GM12878 (cell line): ENCODE results near the gene ADRA2C. TPM values are rescaled to one million over a fixed set of nuclear protein-coding genes. Genes with fewer than 3 reads are reported as not detected.

Experiments
- BHLHE40 ChIP-seq, 2 experiments: fragments of 450-650 bp in 1 of 2; IDR thresholded peaks; 2 replicates each; pipeline ENCODE4 v1.6.1; 2011 to 2017; ENCODE audit warnings: low read depth in 2 of 2, borderline replicate concordance in 1 of 2, improper control_type of control experiment in 1 of 2, low read length in 1 of 2, mild to moderate bottlenecking in 1 of 2
- CBFB ChIP-seq: IDR thresholded peaks from 2 replicates; pipeline ENCODE4 v1.6.1; 2016; ENCODE audit warnings: antibody characterized with exemption, low read depth
- EP300 ChIP-seq, 2 experiments: fragments of 150-350 bp in 1 of 2; IDR thresholded peaks; 2 replicates each; pipeline ENCODE4 v1.6.1; 2011 to 2012; ENCODE audit warnings: low read depth in 2 of 2, low read length in 2 of 2, borderline replicate concordance in 1 of 2, improper control_type of control experiment in 1 of 2, inconsistent platforms in 1 of 2; ENCODE audit not compliant: control insufficient read depth in 1 of 2
- IKZF2 ChIP-seq, 2 experiments: fragments of 450-650 bp; IDR thresholded peaks; 2 replicates each; pipeline ENCODE4 v1.6.1; 2017; ENCODE audit warnings: mild to moderate bottlenecking in 2 of 2, moderate library complexity in 2 of 2
- TBL1XR1 ChIP-seq: IDR thresholded peaks from 2 replicates; pipeline ENCODE4 v1.6.1; 2012; ENCODE audit warnings: low read depth, low read length, improper control_type of control experiment
- TCF7 ChIP-seq: IDR thresholded peaks from 2 replicates; pipeline ENCODE4 v1.6.1; 2014; ENCODE audit warnings: antibody characterized with exemption, borderline replicate concordance
- YBX1 ChIP-seq: fragments of 450-650 bp; IDR thresholded peaks from 2 replicates; pipeline ENCODE4 v1.6.1; 2016; ENCODE audit warnings: antibody characterized with exemption
- YY1 ChIP-seq: IDR thresholded peaks from 2 replicates; pipeline ENCODE4 v1.6.1; 2011; ENCODE audit warnings: low read depth, mild to moderate bottlenecking, low read length
- ZNF24 ChIP-seq: fragments of 450-650 bp; IDR thresholded peaks from 2 replicates; pipeline ENCODE4 v1.6.1; 2017; ENCODE audit warnings: antibody characterized with exemption, mild to moderate bottlenecking
- polyA plus RNA-seq, 11 experiments: library from polyadenylated mRNA; depleted of rRNA in 4 of 11; unstranded in 6 of 11; stranded (reverse) in 5 of 11; fragments of >200 nt; fragmentation: Nextera tagmentation in 4 of 11; fragmentation: Illumina TruSeq in 1 of 11; extraction: Ambion mirVana in 4 of 11; extraction: Trizol in 1 of 11; gene quantifications; 1 replicate in 1 of 11; 2 replicates in 10 of 11; pipeline versions ENCODE4 v1.2.1 to v1.2.3, GENCODE V29; 2011 to 2016; ENCODE audit warnings: inconsistent platforms in 2 of 11, missing spikeins in 2 of 11, low read depth in 1 of 11
- total RNA-seq, 4 experiments: library from RNA; depleted of rRNA in 3 of 4; stranded (reverse); fragments of >200 nt in 3 of 4; fragmentation: Illumina TruSeq in 1 of 4; extraction: Trizol in 1 of 4; gene quantifications; 2 replicates each; pipeline versions ENCODE4 v1.2.1 to v1.2.3, GENCODE V29; 2013 to 2021
- TF ChIP-seq, protein P1 (sequence below): IDR thresholded peaks from 2 replicates; pipeline ENCODE4 v1.6.1; 2012; ENCODE audit warnings: mild to moderate bottlenecking, low read depth, low read length
- TF ChIP-seq, protein P2 (sequence below): IDR thresholded peaks from 2 replicates; pipeline ENCODE4 v1.6.1; 2011; ENCODE audit warnings: low read depth, low read length, improper control_type of control experiment, borderline replicate concordance

The ADRA2C gene
- total and polyA plus RNA-seq, 10 of the 15 experiments (the other 5 are each of a cell fraction or from before 2014, with no cell fraction given): 0.15 TPM; not detected in 9

DNA sequence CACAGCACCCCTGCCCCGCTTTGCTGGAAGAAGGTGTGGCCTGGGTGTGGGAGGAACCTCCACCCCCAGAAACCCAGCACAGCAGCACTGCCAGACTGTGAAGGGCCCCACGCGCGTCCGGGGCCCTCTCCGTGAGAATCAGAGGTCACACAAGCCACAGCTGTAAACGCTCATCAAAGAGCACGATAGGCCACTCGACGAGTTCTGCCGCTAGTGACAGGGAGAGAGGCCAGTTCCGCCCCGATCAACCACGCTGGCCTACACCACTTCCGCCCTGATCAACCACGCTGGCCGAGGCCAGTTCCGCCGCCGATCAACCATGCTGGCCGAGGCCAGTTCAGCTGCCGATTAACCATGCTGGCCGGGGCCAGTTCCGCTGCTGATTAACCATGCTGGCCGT is 25.9 kb upstream of the ADRA2C start (continued):
- TF ChIP-seq YBX1 (no peak), ZNF24 (no peak), YY1 (no peak), IKZF2 (IDR thresholded peaks at IDR 0.05) (no peak), EP300 (IDR thresholded peaks at IDR 0.05; ENCODE audit: borderline replicate concordance in 1 of 2, control insufficient read depth in 1 of 2, low read depth in 2 of 2, low read length in 2 of 2) (no peak), BHLHE40 (IDR thresholded peaks at IDR 0.05; ENCODE audit: borderline replicate concordance in 1 of 2, low read depth in 2 of 2, low read length in 1 of 2) (no peak), TCF7 (no peak), CBFB (no peak), TBL1XR1 (no peak)
- TF ChIP-seq, protein P1, sequence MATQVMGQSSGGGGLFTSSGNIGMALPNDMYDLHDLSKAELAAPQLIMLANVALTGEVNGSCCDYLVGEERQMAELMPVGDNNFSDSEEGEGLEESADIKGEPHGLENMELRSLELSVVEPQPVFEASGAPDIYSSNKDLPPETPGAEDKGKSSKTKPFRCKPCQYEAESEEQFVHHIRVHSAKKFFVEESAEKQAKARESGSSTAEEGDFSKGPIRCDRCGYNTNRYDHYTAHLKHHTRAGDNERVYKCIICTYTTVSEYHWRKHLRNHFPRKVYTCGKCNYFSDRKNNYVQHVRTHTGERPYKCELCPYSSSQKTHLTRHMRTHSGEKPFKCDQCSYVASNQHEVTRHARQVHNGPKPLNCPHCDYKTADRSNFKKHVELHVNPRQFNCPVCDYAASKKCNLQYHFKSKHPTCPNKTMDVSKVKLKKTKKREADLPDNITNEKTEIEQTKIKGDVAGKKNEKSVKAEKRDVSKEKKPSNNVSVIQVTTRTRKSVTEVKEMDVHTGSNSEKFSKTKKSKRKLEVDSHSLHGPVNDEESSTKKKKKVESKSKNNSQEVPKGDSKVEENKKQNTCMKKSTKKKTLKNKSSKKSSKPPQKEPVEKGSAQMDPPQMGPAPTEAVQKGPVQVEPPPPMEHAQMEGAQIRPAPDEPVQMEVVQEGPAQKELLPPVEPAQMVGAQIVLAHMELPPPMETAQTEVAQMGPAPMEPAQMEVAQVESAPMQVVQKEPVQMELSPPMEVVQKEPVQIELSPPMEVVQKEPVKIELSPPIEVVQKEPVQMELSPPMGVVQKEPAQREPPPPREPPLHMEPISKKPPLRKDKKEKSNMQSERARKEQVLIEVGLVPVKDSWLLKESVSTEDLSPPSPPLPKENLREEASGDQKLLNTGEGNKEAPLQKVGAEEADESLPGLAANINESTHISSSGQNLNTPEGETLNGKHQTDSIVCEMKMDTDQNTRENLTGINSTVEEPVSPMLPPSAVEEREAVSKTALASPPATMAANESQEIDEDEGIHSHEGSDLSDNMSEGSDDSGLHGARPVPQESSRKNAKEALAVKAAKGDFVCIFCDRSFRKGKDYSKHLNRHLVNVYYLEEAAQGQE: no peak
- TF ChIP-seq, protein P2, sequence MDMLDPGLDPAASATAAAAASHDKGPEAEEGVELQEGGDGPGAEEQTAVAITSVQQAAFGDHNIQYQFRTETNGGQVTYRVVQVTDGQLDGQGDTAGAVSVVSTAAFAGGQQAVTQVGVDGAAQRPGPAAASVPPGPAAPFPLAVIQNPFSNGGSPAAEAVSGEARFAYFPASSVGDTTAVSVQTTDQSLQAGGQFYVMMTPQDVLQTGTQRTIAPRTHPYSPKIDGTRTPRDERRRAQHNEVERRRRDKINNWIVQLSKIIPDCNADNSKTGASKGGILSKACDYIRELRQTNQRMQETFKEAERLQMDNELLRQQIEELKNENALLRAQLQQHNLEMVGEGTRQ: no peak
- TF ChIP-seq, all 136 proteins: peak for 0
